ENCODE data around the gene TTLL3. TPM values are rescaled to one million over a fixed set of nuclear protein-coding genes. Genes with fewer than 3 reads are reported as not detected.

TTLL3 gene
- total and polyA plus RNA-seq, 2 of the 13 experiments (the other 11 are each of a cell fraction or from before 2014, with no cell fraction given), result 9.5 to 51.2 TPM

- TF ChIP-seq ZNF280B (CRISPR knock-in tag; IDR thresholded peaks at IDR 0.05; ENCODE audit: borderline replicate concordance) (no peak), ZNF710 (CRISPR knock-in tag; IDR thresholded peaks at IDR 0.05; ENCODE audit: borderline replicate concordance) (no peak), ZBTB40 (IDR thresholded peaks at IDR 0.05) (no peak), ZBTB40 (CRISPR knock-in tag; IDR thresholded peaks at IDR 0.05) (no peak; the same call in 1 of the 2 replicates), ELK4 (CRISPR knock-in tag; IDR thresholded peaks at IDR 0.05; ENCODE audit: borderline replicate concordance) (no peak), NFIC (IDR thresholded peaks at IDR 0.05; ENCODE audit: low read length) (no peak), DMTF1 (CRISPR knock-in tag; IDR thresholded peaks at IDR 0.05) (no peak), MED8 (CRISPR knock-in tag; IDR thresholded peaks at IDR 0.05; ENCODE audit: insufficient replicate concordance) (no peak), MYPOP (CRISPR knock-in tag; IDR thresholded peaks at IDR 0.05) (no peak; the same call in 1 of the 2 replicates)
Measured at GRCh38 chr3:9769426-9770275, 40.4 kb upstream of the TTLL3 start, which contains the start of gene CAMK1 (continued).

All from HepG2 (cell line).